Fibroblast of pulmonary artery (primary cell): ENCODE measurements around the gene ARL4C.

ENCODE experiments used
- DNase-seq: peaks from one replicate; pipeline ENCODE4 v3.0.0-alpha.2; 2010; ENCODE audit warnings: low read depth
- H3K4me3 ChIP-seq: replicated peaks from 2 replicates; pipeline ENCODE4 v1.5.1; 2011; ENCODE audit warnings: low read depth, mild to moderate bottlenecking, control low read depth, low read length, moderate library complexity
- TF ChIP-seq, protein P1 (sequence below): IDR thresholded peaks from 2 replicates; pipeline ENCODE4 v1.5.1; 2011; ENCODE audit warnings: mild to moderate bottlenecking, control low read depth, low read length, inconsistent platforms; ENCODE audit errors: missing control alignments

Gene ARL4C

DNA sequence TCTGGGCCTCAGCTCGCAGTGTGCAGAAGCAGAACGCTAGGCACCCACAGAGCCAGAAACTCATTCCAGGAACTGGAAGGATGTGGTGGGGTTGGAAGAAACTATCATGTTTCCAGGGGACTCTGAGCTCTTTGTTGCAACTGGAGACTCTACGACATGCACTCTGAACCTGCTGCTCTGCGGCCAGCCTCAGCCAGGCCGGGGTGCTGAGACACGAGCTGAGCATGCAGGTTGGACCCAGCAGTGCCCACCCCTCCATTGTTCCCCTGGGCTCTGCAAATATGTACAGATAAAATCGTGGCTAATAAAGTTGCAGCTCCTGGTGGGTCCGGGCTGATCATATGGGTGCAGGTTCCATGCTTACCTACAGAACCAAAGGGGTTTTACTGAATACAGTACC lies 37.6 kb upstream of the ARL4C start:
- no peak overlapping the region for H3K4me3 ChIP-seq
- TF ChIP-seq, protein P1, sequence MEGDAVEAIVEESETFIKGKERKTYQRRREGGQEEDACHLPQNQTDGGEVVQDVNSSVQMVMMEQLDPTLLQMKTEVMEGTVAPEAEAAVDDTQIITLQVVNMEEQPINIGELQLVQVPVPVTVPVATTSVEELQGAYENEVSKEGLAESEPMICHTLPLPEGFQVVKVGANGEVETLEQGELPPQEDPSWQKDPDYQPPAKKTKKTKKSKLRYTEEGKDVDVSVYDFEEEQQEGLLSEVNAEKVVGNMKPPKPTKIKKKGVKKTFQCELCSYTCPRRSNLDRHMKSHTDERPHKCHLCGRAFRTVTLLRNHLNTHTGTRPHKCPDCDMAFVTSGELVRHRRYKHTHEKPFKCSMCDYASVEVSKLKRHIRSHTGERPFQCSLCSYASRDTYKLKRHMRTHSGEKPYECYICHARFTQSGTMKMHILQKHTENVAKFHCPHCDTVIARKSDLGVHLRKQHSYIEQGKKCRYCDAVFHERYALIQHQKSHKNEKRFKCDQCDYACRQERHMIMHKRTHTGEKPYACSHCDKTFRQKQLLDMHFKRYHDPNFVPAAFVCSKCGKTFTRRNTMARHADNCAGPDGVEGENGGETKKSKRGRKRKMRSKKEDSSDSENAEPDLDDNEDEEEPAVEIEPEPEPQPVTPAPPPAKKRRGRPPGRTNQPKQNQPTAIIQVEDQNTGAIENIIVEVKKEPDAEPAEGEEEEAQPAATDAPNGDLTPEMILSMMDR: no peak
- no peak for DNase-seq

DNA sequence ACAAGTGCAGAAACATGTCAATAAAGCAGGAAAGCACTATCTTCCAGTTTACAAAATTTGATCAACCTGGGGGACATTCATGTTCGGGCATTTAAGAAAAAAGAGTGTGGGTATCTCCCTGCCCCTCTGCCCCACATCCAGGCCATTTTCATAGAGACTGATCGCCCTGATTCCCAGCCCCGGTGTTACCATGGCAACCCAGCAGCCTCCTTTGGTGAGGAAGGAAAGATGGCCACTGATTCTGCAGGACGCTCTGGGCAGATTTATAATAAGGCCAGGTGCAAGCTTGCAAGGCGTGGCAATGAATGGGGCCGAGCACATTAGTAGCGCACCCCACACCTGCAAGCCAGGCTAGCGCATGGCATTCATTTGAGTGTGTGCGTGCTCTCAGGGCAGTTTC lies 36.7 kb upstream of the ARL4C start:
- no peak for DNase-seq
- TF ChIP-seq, protein P1: no peak
- no peak overlapping the region for H3K4me3 ChIP-seq

DNA sequence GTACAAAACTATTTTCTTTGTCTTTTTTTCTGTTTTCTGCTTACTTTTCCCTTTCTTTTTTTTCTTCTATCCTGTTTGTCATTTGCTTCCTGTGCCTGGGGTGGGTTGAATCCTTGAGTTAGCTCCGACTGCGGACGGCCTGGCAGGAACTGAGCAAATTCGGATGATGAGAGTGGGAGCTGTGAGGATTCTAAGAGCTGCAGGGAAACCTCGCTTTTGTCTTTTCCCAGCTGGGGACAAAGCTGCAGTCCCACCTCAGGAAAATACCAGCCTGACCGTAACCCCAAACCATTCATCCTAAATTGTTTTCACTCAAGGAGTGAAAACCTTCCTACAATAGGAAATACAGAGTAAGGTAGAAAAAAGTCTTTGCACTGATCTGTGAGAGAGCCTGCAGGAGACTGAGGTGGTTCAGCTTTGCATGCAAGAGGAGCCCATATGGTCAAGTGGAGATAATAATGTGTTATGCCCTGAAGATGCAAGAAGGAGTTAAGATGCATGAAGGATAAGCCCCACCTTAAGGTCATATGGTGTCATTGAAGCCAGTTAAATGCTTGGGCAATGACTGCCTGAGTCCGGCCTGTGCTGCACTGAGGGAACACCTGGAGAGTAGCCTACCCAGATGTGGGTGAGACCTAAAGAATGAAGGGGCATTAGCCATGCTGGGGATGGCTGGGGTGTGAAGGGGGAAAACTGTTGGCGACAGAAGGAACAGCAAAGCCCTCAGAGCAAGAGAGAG lies 31.7 kb upstream of the ARL4C start:
- no peak overlapping the region for H3K4me3 ChIP-seq
- DNase-seq: no peak
- TF ChIP-seq, protein P1: no peak

DNA sequence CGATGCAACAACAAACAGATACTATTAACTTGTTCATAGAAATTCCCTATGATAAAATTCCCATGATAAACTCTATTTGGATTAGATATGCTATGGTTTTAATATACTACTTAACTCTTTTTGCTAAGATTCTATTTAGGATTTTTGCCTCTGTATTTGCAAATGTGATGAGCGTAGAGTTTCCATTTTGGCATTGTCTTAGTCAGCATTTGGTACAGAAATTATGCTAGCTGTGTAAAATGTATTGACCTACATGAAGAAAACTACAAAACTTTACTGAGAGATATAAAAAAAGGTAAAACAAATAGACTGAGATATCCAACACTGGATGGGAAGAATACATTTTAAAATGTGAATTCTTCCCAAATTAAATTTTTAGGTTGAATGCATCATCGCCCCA lies 29.8 kb upstream of the ARL4C start:
- TF ChIP-seq, protein P1: no peak
- DNase-seq: no peak

DNA sequence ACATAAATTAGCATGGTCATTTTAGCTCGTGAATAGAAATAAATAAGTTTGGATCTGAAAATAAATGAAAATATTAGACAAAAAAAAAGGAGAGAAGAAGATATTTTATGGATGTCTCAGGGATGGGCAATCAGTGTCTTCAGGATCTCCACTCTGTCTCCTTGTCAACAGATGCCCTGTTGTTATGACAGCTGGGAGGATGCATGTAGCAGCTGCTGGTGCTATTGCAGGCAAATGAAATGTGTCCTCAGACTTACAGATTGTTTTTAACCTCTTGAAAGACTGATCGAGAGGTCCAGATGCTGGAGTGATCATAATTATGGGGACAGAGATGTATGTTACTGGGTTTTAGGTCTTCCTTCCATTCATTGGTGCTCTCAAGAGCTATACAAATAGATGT lies 24.7 kb upstream of the ARL4C start:
- no peak for DNase-seq
- H3K4me3 ChIP-seq: no peak overlapping the region
- TF ChIP-seq, protein P1: no peak

More for the DNA sequence above, 29.8 kb upstream of the ARL4C start:
- H3K4me3 ChIP-seq: no peak overlapping the region

DNA sequence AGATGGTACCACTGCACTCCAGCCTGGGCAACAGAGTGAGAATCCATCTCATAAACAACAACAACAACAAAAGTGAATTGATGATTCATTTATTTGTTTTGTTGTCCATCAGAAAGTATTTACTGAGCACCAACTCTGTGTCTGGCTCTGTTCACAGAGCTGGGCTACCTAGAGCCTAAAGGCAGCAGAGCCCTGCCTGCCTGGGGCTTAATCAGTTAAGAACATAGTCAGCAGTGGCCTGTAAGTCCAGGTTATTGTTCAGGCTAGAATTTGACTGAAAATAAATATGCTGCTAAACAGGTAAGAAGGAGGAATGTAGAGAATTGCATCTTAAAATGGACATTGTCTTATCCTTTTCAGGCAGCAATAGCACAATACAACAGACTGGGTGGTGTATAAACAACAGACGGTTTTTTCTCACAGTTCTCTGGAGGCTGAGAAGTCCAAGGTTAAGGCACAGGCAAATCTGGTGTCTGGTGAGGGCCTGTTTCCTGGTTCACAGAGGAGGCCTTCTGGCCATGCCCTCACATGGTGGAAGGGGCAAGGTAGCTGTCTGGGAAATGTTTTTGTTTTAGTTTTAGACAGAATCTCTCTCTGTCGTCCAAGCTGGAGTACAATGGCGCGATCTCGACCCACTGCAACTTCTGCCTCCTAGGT lies 22.2 kb upstream of the ARL4C start:
- H3K4me3 ChIP-seq: no peak overlapping the region
- DNase-seq: no peak
- TF ChIP-seq, protein P1: no peak
